ENCODE measurements around the gene HCST.

GRCh38 chr19:35869327-35870123 is 32.8 kb upstream of the HCST start:
- TF ChIP-seq CTCF (IDR thresholded peaks at IDR 0.05) (no peak), POLR2A (IDR thresholded peaks at IDR 0.05) (no peak)

All from ovary (tissue), 3 donors.